PC-9 (cell line): ENCODE measurements around the gene TTC28.

Source experiments
- EZH2 ChIP-seq: fragments of 200-600 bp; sonication (generic); IDR thresholded peaks from 2 replicates; pipeline ENCODE4 v1.8.0; 2017; ENCODE audit warnings: antibody characterized with exemption, low read depth
- TF ChIP-seq, protein P1 (sequence below): fragments of 200-600 bp; sonication (generic); conservative IDR thresholded peaks from 2 replicates; pipeline ENCODE4 v1.6.1; 2017; ENCODE audit warnings: mixed run types, antibody characterized with exemption, mild to moderate bottlenecking, moderate library complexity

DNA sequence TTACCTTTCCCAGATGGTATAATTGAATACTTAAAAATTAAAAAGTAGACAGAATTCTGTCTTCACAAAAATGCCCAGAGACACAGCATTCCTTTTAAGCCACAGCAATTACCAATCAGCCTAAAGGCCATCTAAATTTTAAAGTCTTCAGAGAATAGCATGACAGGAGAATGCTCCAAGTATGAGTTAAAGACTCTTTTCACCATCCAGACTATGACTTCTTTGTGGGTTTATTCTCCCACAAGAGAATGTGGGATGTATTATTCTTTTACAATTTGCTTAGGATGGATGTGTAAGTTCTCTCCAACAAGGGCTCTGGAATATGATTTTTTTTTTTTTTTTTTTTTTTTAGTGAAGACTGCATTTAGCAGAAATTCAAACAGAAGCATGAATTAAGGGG, 249.9 kb downstream of the TTC28 start:
- TF ChIP-seq, protein P1, sequence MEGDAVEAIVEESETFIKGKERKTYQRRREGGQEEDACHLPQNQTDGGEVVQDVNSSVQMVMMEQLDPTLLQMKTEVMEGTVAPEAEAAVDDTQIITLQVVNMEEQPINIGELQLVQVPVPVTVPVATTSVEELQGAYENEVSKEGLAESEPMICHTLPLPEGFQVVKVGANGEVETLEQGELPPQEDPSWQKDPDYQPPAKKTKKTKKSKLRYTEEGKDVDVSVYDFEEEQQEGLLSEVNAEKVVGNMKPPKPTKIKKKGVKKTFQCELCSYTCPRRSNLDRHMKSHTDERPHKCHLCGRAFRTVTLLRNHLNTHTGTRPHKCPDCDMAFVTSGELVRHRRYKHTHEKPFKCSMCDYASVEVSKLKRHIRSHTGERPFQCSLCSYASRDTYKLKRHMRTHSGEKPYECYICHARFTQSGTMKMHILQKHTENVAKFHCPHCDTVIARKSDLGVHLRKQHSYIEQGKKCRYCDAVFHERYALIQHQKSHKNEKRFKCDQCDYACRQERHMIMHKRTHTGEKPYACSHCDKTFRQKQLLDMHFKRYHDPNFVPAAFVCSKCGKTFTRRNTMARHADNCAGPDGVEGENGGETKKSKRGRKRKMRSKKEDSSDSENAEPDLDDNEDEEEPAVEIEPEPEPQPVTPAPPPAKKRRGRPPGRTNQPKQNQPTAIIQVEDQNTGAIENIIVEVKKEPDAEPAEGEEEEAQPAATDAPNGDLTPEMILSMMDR, result no peak
- no peak for TF ChIP-seq EZH2
